K562 (cell line): ENCODE data around the gene ELOVL1. TPM values are rescaled to one million over a fixed set of nuclear protein-coding genes. Genes with fewer than 3 reads are reported as not detected.

Experiments used
- ETV1 ChIP-seq: fragments of 450-650 bp; conservative IDR thresholded peaks from 2 replicates; pipeline ENCODE4 v1.6.1; 2016; ENCODE audit warnings: missing genetic modification characterization, control low read depth, low read depth, missing compliant biosample characterization
- ETV5 ChIP-seq: sonication (generic); formaldehyde crosslinking; IDR thresholded peaks from 2 replicates; pipeline ENCODE4 v1.4.0; 2020; ENCODE audit warnings: low read depth, mild to moderate bottlenecking, missing genetic modification reagents
- ETV6 ChIP-seq, 3 experiments: fragments of 150-350 bp in 1 of 3; sonication (generic) in 1 of 3; formaldehyde crosslinking in 1 of 3; IDR thresholded peaks; 2 replicates each; pipeline versions ENCODE4 v1.6.1 to v1.8.0; 2014 to 2022; ENCODE audit warnings: borderline replicate concordance in 2 of 3, low read depth in 2 of 3, antibody characterized with exemption in 1 of 3, low read length in 1 of 3, mild to moderate bottlenecking in 1 of 3, missing genetic modification reagents in 1 of 3
- FOXJ2 ChIP-seq: fragments of 200-800 bp; sonication (Bioruptor generic); IDR thresholded peaks from 2 replicates; pipeline ENCODE4 v1.6.1; 2016; ENCODE audit warnings: missing genetic modification characterization, missing compliant biosample characterization
- FUS ChIP-seq: fragments of 200-400 bp; formaldehyde crosslinking; optimal IDR thresholded peaks from 2 replicates; pipeline ENCODE3; 2017; ENCODE audit warnings: low read depth, low read length
- HNRNPK ChIP-seq: fragments of 200-400 bp; formaldehyde crosslinking; IDR thresholded peaks from one replicate; pipeline ENCODE4 v1.6.1; 2018; ENCODE audit warnings: mild to moderate bottlenecking, low read depth, low read length; ENCODE audit not compliant: poor library complexity, severe bottlenecking
- LCOR ChIP-seq: sonication (generic); formaldehyde crosslinking; IDR thresholded peaks from 2 replicates; pipeline ENCODE4 v1.8.0; 2022; ENCODE audit warnings: mild to moderate bottlenecking, missing genetic modification reagents
- MBD2 ChIP-seq: sonication (generic); IDR thresholded peaks from 2 replicates; pipeline ENCODE4 v1.6.1; 2016; ENCODE audit warnings: low read depth, borderline replicate concordance
- NELFE ChIP-seq: IDR thresholded peaks from 2 replicates; pipeline ENCODE4 v1.6.1; 2011; ENCODE audit warnings: mild to moderate bottlenecking; ENCODE audit not compliant: insufficient read depth, insufficient read length
- NFYB ChIP-seq: IDR thresholded peaks from 2 replicates; pipeline ENCODE4 v1.6.1; 2011; ENCODE audit warnings: mild to moderate bottlenecking, moderate library complexity; ENCODE audit not compliant: insufficient read length; ENCODE audit errors: extremely low read depth
- POLR3G ChIP-seq: IDR thresholded peaks from 2 replicates; pipeline ENCODE4 v1.6.1; 2011; ENCODE audit not compliant: insufficient read length, insufficient replicate concordance; ENCODE audit errors: extremely low read depth
- RNF2 ChIP-seq: sonication (generic); IDR thresholded peaks from 2 replicates; pipeline ENCODE4 v1.6.1; 2016
- SMARCC2 ChIP-seq: fragments of 450-650 bp; IDR thresholded peaks from 2 replicates; pipeline ENCODE4 v1.6.1; 2017; ENCODE audit warnings: antibody characterized with exemption, moderate library complexity, mild to moderate bottlenecking, low read depth
- SP2 ChIP-seq: IDR thresholded peaks from 2 replicates; pipeline ENCODE4 v1.6.1; 2011; ENCODE audit warnings: mild to moderate bottlenecking, low read depth, low read length, moderate library complexity; ENCODE audit not compliant: poor library complexity, severe bottlenecking; ENCODE audit errors: extremely low read depth
- ZFPM2 ChIP-seq: fragments of 250-450 bp; sonication (Bioruptor Pico); IDR thresholded peaks from 2 replicates; pipeline ENCODE4 v1.5.1; 2022; ENCODE audit warnings: mild to moderate bottlenecking
- ZNF165 ChIP-seq: fragments of 250-450 bp; sonication (Bioruptor Pico); IDR thresholded peaks from 2 replicates; pipeline ENCODE4 v1.4.0; 2020; ENCODE audit warnings: borderline replicate concordance
- ZNF212 ChIP-seq: fragments of 450-650 bp; formaldehyde crosslinking; IDR thresholded peaks from 2 replicates; pipeline ENCODE4 v1.4.0; 2020; ENCODE audit warnings: mild to moderate bottlenecking
- ZNF274 ChIP-seq: IDR thresholded peaks from 2 replicates; pipeline ENCODE4 v1.6.1; 2011; ENCODE audit warnings: low read depth, mild to moderate bottlenecking, low read length, moderate library complexity, borderline replicate concordance
- ZNF586 ChIP-seq: fragments of 450-650 bp; formaldehyde crosslinking; conservative IDR thresholded peaks from 2 replicates; pipeline ENCODE4 v1.4.0; 2020; ENCODE audit warnings: mild to moderate bottlenecking, moderate library complexity
- ZNF668 ChIP-seq: fragments of 250-450 bp; sonication (Bioruptor Pico); IDR thresholded peaks from 2 replicates; pipeline ENCODE4 v1.8.0; 2022; ENCODE audit warnings: mild to moderate bottlenecking, inconsistent platforms
- polyA plus RNA-seq, 8 experiments: library from polyadenylated mRNA; depleted of rRNA in 4 of 8; stranded (reverse) in 5 of 8; unstranded in 3 of 8; fragments of >200 nt; fragmentation: Nextera tagmentation in 2 of 8; fragmentation: Illumina TruSeq in 1 of 8; extraction: Ambion mirVana in 2 of 8; extraction: Trizol in 1 of 8; gene quantifications; 2 replicates each; pipeline versions ENCODE4 v1.2.1 to v1.2.3, GENCODE V29; 2011 to 2014; ENCODE audit warnings: inconsistent platforms in 1 of 8, missing spikeins in 1 of 8
- total RNA-seq, 7 experiments: library from RNA; depleted of rRNA in 6 of 7; stranded (reverse); fragments of >200 nt in 6 of 7; fragmentation: Illumina TruSeq in 2 of 7; extraction: Trizol in 2 of 7; gene quantifications; 2 replicates each; pipeline versions ENCODE4 v1.2.1 to v1.2.3, GENCODE V29; 2011 to 2021; ENCODE audit warnings: low replicate concordance in 1 of 7
- TF ChIP-seq, protein P1 (sequence below): fragments of 250-450 bp; sonication (Bioruptor Pico); IDR thresholded peaks from 2 replicates; pipeline ENCODE4 v1.9.0; 2021; ENCODE audit warnings: mild to moderate bottlenecking
- TF ChIP-seq, protein P2 (sequence below): IDR thresholded peaks from 2 replicates; pipeline ENCODE4 v1.6.1; 2012; ENCODE audit warnings: low read depth, low read length, improper control_type of control experiment, borderline replicate concordance
- TF ChIP-seq, protein P3 (sequence below): sonication (generic); formaldehyde crosslinking; IDR thresholded peaks from 2 replicates; pipeline ENCODE4 v1.8.0; 2022; ENCODE audit warnings: missing genetic modification reagents, mild to moderate bottlenecking, moderate library complexity, borderline replicate concordance
- TF ChIP-seq, protein P4 (sequence below): fragments of 200-800 bp; sonication (Bioruptor generic); IDR thresholded peaks from 2 replicates; pipeline ENCODE4 v1.6.1; 2017; ENCODE audit warnings: missing genetic modification characterization, missing compliant biosample characterization

Gene ELOVL1
- total and polyA plus RNA-seq, 9 of the 15 experiments (the other 6 are each of a cell fraction or from before 2014, with no cell fraction given): 51.0 to 157 (median 70.3) TPM

DNA sequence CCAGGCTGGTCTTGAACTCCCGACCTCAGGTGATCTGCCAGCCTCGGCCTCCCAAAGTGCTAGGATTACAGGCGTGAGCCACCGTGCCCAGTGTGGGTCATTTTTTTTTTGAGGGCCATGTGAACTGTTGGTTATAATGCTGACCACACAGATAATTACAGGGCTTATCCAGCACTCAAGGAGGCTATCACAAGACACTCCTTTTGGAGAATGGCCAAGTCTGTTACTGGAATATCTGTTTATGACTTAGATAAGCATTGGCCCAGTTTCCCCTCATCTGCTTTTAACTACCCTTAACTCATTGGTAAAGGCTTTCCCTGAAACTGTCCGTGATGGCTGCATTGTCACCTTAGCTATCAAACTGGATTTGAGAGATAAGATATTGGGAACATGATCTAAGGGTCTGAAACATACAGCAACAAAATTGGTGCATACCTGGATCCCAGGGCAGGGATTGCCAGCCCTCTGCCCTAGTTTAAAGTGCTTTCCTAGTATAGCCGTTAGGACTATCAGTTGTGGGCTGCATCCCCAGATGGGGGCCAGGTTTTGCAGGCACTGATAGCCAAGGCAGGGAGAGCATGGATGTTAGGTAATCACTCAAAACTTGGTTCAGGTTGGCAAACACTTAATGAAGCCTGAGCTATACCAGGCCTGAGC is 37.5 kb upstream of the ELOVL1 start (continued):
- TF ChIP-seq LCOR (CRISPR knock-in tag) (no peak), ZFPM2 (CRISPR knock-in tag) (no peak), ZNF586 (CRISPR knock-in tag) (no peak), SP2 (no peak), POLR3G (no peak), ETV6 (IDR thresholded peaks at IDR 0.05; ENCODE audit: borderline replicate concordance in 1 of 2, low read depth in 2 of 2, low read length in 1 of 2) (no peak), ETV6 (CRISPR knock-in tag; IDR thresholded peaks at IDR 0.05; ENCODE audit: borderline replicate concordance) (no peak), SMARCC2 (peak; percentile 55; the same call in 1 of the 2 replicates), ETV5 (CRISPR knock-in tag) (no peak), NELFE (no peak), ZNF212 (no peak), FUS (no peak), NFYB (no peak), ZNF668 (CRISPR knock-in tag) (no peak), RNF2 (peak; percentile 78; the same call in 1 of the 2 replicates), ZNF274 (no peak), ZNF165 (CRISPR knock-in tag) (no peak), MBD2 (0 out of 2 replicates have a peak, but pooled peaks have one; percentile 25), ETV1 (tag) (no peak), FOXJ2 (tag) (peak; percentile 77; the same call in 1 of the 2 replicates), HNRNPK (no peak)
- TF ChIP-seq, protein P1, sequence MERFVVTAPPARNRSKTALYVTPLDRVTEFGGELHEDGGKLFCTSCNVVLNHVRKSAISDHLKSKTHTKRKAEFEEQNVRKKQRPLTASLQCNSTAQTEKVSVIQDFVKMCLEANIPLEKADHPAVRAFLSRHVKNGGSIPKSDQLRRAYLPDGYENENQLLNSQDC (CRISPR knock-in tag): no peak
- TF ChIP-seq, protein P2, sequence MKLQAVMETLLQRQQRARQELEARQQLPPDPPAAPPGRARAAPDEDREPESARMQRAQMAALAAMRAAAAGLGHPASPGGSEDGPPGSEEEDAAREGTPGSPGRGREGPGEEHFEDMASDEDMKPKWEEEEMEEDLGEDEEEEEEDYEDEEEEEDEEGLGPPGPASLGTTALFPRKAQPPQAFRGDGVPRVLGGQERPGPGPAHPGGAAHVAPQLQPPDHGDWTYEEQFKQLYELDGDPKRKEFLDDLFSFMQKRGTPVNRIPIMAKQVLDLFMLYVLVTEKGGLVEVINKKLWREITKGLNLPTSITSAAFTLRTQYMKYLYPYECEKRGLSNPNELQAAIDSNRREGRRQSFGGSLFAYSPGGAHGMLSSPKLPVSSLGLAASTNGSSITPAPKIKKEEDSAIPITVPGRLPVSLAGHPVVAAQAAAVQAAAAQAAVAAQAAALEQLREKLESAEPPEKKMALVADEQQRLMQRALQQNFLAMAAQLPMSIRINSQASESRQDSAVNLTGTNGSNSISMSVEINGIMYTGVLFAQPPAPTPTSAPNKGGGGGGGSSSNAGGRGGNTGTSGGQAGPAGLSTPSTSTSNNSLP: no peak
- TF ChIP-seq, protein P3, sequence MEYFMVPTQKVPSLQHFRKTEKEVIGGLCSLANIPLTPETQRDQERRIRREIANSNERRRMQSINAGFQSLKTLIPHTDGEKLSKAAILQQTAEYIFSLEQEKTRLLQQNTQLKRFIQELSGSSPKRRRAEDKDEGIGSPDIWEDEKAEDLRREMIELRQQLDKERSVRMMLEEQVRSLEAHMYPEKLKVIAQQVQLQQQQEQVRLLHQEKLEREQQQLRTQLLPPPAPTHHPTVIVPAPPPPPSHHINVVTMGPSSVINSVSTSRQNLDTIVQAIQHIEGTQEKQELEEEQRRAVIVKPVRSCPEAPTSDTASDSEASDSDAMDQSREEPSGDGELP (CRISPR knock-in tag): peak; percentile 4; the same call in 1 of the 2 replicates
- TF ChIP-seq, protein P4, sequence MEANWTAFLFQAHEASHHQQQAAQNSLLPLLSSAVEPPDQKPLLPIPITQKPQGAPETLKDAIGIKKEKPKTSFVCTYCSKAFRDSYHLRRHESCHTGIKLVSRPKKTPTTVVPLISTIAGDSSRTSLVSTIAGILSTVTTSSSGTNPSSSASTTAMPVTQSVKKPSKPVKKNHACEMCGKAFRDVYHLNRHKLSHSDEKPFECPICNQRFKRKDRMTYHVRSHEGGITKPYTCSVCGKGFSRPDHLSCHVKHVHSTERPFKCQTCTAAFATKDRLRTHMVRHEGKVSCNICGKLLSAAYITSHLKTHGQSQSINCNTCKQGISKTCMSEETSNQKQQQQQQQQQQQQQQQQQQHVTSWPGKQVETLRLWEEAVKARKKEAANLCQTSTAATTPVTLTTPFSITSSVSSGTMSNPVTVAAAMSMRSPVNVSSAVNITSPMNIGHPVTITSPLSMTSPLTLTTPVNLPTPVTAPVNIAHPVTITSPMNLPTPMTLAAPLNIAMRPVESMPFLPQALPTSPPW (CRISPR knock-in tag): peak; percentile 49
